ENCODE measurements around the gene ADGRG1.

ADGRG1 gene

DNA sequence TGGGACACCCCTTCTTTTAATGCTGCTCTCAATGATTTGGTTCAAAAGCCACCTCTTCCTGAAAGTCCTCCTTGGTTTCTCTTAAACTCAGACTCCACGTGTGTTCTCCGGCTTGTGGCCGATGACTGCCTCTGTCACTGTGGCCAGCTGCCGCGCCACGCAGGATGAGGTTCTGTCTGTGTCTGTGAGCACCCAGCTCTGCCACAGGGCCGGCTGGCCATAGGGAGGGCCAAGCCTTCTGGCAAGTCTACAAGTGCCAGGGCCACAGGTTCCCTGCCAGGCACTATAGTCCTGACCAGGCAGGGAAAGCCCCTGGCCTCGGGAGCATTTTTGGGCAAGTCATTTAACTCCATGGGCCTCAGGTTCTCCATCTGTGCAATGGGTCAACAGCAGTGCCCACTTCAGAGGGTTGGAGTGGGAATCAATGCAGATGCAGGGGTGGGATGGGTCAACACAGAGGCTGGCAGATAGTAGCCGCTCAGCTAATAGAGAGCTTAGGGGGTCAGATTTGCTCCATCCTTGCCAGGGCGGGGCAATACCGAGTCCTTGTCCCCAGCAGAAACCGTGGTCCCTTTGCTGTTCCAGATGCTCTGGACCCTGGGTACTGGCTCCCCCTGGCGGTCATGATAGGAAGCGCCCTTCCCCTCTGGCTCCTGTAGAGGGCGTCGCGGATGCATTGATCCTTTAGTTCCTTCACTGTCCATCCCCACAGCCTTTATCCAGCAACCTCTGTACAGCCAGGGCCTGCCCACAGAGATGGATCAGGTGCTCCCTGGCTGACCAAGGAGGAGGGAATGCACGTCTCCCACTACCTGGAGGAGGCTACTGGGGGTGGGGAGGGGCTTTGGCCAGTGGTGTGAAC is 20.4 kb downstream of the ADGRG1 start:
- Histone ChIP-seq H3K4me3 (ENCODE audit: low read depth, low read length) (no peak overlapping the region), H3K36me3 (ENCODE audit: control insufficient read depth, insufficient read depth, low read length) (no peaks in the 10 kb centered on the region), H3K9ac (ENCODE audit: low read depth, low read length) (no peak overlapping the region), H3K27me3 (ENCODE audit: control insufficient read depth, insufficient read depth, low read length) (no peaks in the 10 kb centered on the region), H3K4me1 (ENCODE audit: control insufficient read depth, insufficient read depth, low read length) (no peaks in the 10 kb centered on the region), H3K9me3 (ENCODE audit: control insufficient read depth, insufficient read depth, low read length) (no peaks in the 10 kb centered on the region)

DNA sequence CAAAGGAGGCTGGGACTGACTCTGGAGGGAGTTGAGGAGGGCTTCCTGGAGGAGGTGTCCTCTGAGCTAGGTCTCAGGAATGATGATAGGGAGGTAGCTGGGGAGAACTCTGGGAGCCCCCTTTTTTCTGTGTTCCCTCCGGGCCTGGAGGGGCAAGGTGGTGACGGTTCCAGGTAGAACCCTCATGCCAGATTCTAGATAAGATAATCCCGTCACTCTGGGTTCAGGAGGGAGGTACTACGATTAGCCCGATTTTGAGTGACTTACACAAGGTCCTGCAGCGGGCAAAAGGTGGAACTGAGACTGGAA is 21.0 kb downstream of the ADGRG1 start:
- no peaks in the 10 kb centered on the region for H3K27me3 ChIP-seq (ENCODE audit: control insufficient read depth, insufficient read depth, low read length)
- H3K4me1 ChIP-seq (ENCODE audit: control insufficient read depth, insufficient read depth, low read length) = no peaks in the 10 kb centered on the region
- H3K4me3 ChIP-seq (ENCODE audit: low read depth, low read length) = no peak overlapping the region
- no peaks in the 10 kb centered on the region for H3K9me3 ChIP-seq (ENCODE audit: control insufficient read depth, insufficient read depth, low read length)
- H3K9ac ChIP-seq (ENCODE audit: low read depth, low read length) = no peak overlapping the region
- H3K36me3 ChIP-seq (ENCODE audit: control insufficient read depth, insufficient read depth, low read length) = no peaks in the 10 kb centered on the region

DNA sequence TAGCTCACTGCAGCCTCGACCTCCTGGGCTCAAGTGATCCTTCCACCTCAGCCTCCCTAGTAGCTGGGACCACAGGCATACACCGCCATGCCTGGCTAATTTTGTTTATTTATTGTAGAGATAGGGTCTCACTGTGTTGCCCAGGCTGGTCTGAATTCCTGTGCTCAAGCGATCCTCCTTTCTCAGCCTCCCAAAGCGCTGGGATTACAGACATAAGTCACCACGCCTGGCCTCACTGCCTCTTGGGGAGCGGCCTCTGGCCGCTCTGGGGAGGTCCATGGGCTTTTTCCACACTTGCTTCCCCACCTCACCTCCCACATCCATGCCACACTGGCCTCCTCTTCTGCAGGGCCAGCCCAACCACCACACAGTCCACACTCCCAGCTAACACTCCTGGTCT is 21.4 kb downstream of the ADGRG1 start:
- H3K4me3 ChIP-seq (ENCODE audit: low read depth, low read length) = no peak overlapping the region
- no peaks in the 10 kb centered on the region for H3K9me3 ChIP-seq (ENCODE audit: control insufficient read depth, insufficient read depth, low read length)
- no peaks in the 10 kb centered on the region for H3K4me1 ChIP-seq (ENCODE audit: control insufficient read depth, insufficient read depth, low read length)
- H3K27me3 ChIP-seq (ENCODE audit: control insufficient read depth, insufficient read depth, low read length) = no peaks in the 10 kb centered on the region
- H3K36me3 ChIP-seq (ENCODE audit: control insufficient read depth, insufficient read depth, low read length) = no peaks in the 10 kb centered on the region
- no peak overlapping the region for H3K9ac ChIP-seq (ENCODE audit: low read depth, low read length)

GRCh38 chr16:57651344-57652333 is 23.2 kb downstream of the ADGRG1 start:
- no peaks in the 10 kb centered on the region for H3K36me3 ChIP-seq (ENCODE audit: control insufficient read depth, insufficient read depth, low read length)
- H3K4me3 ChIP-seq (ENCODE audit: low read depth, low read length) = no peak overlapping the region
- no peak overlapping the region for H3K9ac ChIP-seq (ENCODE audit: low read depth, low read length)
- no peaks in the 10 kb centered on the region for H3K4me1 ChIP-seq (ENCODE audit: control insufficient read depth, insufficient read depth, low read length)
- H3K27me3 ChIP-seq (ENCODE audit: control insufficient read depth, insufficient read depth, low read length) = no peaks in the 10 kb centered on the region
- H3K9me3 ChIP-seq (ENCODE audit: control insufficient read depth, insufficient read depth, low read length) = no peaks in the 10 kb centered on the region

GRCh38 chr16:57652695-57653471 is 24.5 kb downstream of the ADGRG1 start:
- no peaks in the 10 kb centered on the region for H3K4me1 ChIP-seq (ENCODE audit: control insufficient read depth, insufficient read depth, low read length)
- H3K4me3 ChIP-seq (ENCODE audit: low read depth, low read length) = no peak overlapping the region
- no peaks in the 10 kb centered on the region for H3K9me3 ChIP-seq (ENCODE audit: control insufficient read depth, insufficient read depth, low read length)
- H3K27me3 ChIP-seq (ENCODE audit: control insufficient read depth, insufficient read depth, low read length) = no peaks in the 10 kb centered on the region
- no peaks in the 10 kb centered on the region for H3K36me3 ChIP-seq (ENCODE audit: control insufficient read depth, insufficient read depth, low read length)
- no peak overlapping the region for H3K9ac ChIP-seq (ENCODE audit: low read depth, low read length)

- no peak overlapping the region for H3K9ac ChIP-seq (ENCODE audit: low read depth, low read length)
- no peaks in the 10 kb centered on the region for H3K27me3 ChIP-seq (ENCODE audit: control insufficient read depth, insufficient read depth, low read length)
- H3K4me3 ChIP-seq (ENCODE audit: low read depth, low read length) = no peak overlapping the region
- no peaks in the 10 kb centered on the region for H3K9me3 ChIP-seq (ENCODE audit: control insufficient read depth, insufficient read depth, low read length)
- H3K4me1 ChIP-seq (ENCODE audit: control insufficient read depth, insufficient read depth, low read length) = no peaks in the 10 kb centered on the region
- no peaks in the 10 kb centered on the region for H3K36me3 ChIP-seq (ENCODE audit: control insufficient read depth, insufficient read depth, low read length)
Observed at GRCh38 chr16:57653936-57654335, 25.5 kb downstream of the ADGRG1 start.

- Histone ChIP-seq H3K36me3 (ENCODE audit: control insufficient read depth, insufficient read depth, low read length) (no peaks in the 10 kb centered on the region), H3K4me1 (ENCODE audit: control insufficient read depth, insufficient read depth, low read length) (no peaks in the 10 kb centered on the region), H3K27me3 (ENCODE audit: control insufficient read depth, insufficient read depth, low read length) (no peaks in the 10 kb centered on the region), H3K9ac (ENCODE audit: low read depth, low read length) (no peak overlapping the region), H3K4me3 (ENCODE audit: low read depth, low read length) (no peak overlapping the region), H3K9me3 (ENCODE audit: control insufficient read depth, insufficient read depth, low read length) (no peaks in the 10 kb centered on the region)
Observed at GRCh38 chr16:57656342-57656955, 28.0 kb downstream of the ADGRG1 start.

GRCh38 chr16:57657228-57657627 is 28.8 kb downstream of the ADGRG1 start:
- Histone ChIP-seq H3K4me1 (ENCODE audit: control insufficient read depth, insufficient read depth, low read length) (no peaks in the 10 kb centered on the region), H3K9ac (ENCODE audit: low read depth, low read length) (no peak overlapping the region), H3K9me3 (ENCODE audit: control insufficient read depth, insufficient read depth, low read length) (no peaks in the 10 kb centered on the region), H3K27me3 (ENCODE audit: control insufficient read depth, insufficient read depth, low read length) (no peaks in the 10 kb centered on the region), H3K36me3 (ENCODE audit: control insufficient read depth, insufficient read depth, low read length) (no peaks in the 10 kb centered on the region), H3K4me3 (ENCODE audit: low read depth, low read length) (no peak overlapping the region)

GRCh38 chr16:57658130-57658877 is 29.9 kb downstream of the ADGRG1 start:
- Histone ChIP-seq H3K27me3 (ENCODE audit: control insufficient read depth, insufficient read depth, low read length) (no peaks in the 10 kb centered on the region), H3K9me3 (ENCODE audit: control insufficient read depth, insufficient read depth, low read length) (no peaks in the 10 kb centered on the region), H3K36me3 (ENCODE audit: control insufficient read depth, insufficient read depth, low read length) (no peaks in the 10 kb centered on the region), H3K9ac (ENCODE audit: low read depth, low read length) (no peak overlapping the region), H3K4me3 (ENCODE audit: low read depth, low read length) (no peak overlapping the region), H3K4me1 (ENCODE audit: control insufficient read depth, insufficient read depth, low read length) (no peaks in the 10 kb centered on the region)

DNA sequence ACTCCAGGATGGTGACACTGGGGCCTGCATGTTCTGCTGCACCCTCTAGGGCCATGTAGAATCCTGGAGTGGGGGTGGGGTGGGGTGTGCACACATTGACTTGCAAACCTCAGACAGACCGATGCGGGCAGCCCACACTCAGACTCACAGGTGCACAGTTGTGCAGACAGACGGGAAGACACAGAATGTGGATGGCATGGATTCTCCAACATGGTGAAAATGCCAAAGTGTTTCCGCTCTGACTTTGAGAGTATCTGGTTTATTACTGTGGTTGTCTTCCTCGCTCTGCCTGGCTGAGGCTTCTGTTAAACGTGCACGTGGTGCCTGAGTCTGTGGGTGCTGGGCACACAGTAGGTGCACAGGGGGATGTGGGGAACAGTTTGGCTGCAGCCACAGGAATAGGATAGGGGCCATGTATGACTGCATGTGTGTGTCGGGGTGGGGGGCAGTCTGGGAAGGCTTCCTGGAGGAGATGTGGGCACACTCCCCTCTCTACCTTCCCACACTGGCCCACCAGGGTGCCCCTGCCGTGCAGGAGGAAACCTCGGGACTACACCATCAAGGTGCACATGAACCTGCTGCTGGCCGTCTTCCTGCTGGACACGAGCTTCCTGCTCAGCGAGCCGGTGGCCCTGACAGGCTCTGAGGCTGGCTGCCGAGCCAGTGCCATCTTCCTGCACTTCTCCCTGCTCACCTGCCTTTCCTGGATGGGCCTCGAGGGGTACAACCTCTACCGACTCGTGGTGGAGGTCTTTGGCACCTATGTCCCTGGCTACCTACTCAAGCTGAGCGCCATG is 30.6 kb downstream of the ADGRG1 start:
- Histone ChIP-seq H3K4me3 (ENCODE audit: low read depth, low read length) (no peak overlapping the region), H3K36me3 (ENCODE audit: control insufficient read depth, insufficient read depth, low read length) (no peaks in the 10 kb centered on the region), H3K9me3 (ENCODE audit: control insufficient read depth, insufficient read depth, low read length) (no peaks in the 10 kb centered on the region), H3K9ac (ENCODE audit: low read depth, low read length) (no peak overlapping the region), H3K4me1 (ENCODE audit: control insufficient read depth, insufficient read depth, low read length) (no peaks in the 10 kb centered on the region), H3K27me3 (ENCODE audit: control insufficient read depth, insufficient read depth, low read length) (no peaks in the 10 kb centered on the region)
